ENCODE results near the gene CHST3. TPM values are rescaled to one million over a fixed set of nuclear protein-coding genes. Genes with fewer than 3 reads are reported as not detected.

Gene CHST3
- total RNA-seq, 4 donors from 2014 or later, result 27.9 to 54.2 (median 34.2) TPM

DNA sequence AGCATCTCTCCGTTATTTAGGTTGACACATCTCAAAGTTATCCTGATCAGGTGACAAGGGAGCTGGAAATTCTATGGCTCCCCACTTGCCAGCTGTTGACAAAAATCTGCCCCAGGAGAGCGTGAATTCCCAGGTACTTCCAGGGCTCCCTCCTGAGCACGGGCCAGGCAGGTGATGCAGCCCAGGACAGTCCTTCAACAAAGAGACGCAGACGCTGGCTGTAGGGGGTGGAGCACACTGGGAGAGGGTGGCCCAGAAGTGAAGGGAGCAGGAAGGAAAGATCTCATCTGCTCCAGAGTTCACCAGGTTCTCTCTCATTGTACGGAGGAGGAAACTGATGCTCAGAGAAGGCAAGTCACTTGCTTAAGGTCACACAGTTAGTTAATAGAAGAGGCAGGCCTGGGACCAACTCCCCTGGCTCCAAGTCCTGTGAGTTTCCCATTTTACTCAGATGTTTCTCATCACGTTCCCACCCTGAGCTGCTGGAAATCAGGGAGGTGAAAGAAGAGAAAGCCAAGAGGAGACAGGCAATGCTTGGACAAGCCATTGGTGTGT is 41.0 kb upstream of the CHST3 start:
- TF ChIP-seq, protein P1, sequence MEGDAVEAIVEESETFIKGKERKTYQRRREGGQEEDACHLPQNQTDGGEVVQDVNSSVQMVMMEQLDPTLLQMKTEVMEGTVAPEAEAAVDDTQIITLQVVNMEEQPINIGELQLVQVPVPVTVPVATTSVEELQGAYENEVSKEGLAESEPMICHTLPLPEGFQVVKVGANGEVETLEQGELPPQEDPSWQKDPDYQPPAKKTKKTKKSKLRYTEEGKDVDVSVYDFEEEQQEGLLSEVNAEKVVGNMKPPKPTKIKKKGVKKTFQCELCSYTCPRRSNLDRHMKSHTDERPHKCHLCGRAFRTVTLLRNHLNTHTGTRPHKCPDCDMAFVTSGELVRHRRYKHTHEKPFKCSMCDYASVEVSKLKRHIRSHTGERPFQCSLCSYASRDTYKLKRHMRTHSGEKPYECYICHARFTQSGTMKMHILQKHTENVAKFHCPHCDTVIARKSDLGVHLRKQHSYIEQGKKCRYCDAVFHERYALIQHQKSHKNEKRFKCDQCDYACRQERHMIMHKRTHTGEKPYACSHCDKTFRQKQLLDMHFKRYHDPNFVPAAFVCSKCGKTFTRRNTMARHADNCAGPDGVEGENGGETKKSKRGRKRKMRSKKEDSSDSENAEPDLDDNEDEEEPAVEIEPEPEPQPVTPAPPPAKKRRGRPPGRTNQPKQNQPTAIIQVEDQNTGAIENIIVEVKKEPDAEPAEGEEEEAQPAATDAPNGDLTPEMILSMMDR (IDR thresholded peaks at IDR 0.05), result no peak
- DNase-seq (ENCODE audit: low spot score) (no peak), ATAC-seq (ENCODE audit: low FRiP score) (no peak)

DNA sequence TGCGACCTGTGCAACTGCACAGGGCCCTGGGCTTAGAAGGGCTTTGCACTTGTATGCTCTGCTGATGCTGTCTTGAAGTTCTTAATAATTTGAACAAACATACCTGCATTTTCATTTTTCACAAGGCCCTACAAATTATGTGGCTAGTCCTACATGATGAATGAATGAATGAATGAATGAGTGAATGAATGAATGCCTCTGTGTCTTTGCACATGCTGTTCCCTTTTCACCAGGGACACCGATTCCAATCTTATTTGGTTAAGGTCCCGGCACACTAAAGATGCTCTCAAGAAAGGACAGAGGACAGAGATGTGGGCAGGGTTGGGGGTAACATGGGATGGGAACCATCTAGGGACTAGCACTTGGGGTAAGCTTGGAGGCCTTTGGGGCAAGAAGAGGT is 39.4 kb upstream of the CHST3 start:
- ATAC-seq (ENCODE audit: low FRiP score), result no peak
- DNase-seq (ENCODE audit: low spot score), result no peak
- TF ChIP-seq, protein P1 (IDR thresholded peaks at IDR 0.05), result no peak

DNA sequence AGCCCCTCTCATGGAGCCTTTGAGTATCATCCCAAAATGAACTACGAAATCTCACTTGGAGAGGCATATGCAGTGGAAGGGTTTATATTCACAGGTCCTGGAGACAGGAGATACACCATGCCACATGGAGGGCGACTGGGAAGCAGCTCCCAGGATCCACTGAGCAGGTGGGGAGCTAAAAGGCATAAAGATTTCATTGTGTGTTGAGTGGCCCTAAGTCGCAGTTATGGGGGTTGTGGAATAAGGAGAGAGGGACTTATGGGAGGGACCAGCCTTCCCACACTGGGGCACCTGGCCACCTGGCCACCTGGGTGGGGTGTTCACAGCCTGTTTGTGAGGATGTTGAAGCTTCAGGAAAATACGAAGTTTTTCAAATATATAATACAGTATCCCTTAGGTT is 37.0 kb upstream of the CHST3 start:
- TF ChIP-seq, protein P1 (IDR thresholded peaks at IDR 0.05), result no peak
- DNase-seq (ENCODE audit: low spot score) (no peak), ATAC-seq (ENCODE audit: low FRiP score) (no peak)

DNA sequence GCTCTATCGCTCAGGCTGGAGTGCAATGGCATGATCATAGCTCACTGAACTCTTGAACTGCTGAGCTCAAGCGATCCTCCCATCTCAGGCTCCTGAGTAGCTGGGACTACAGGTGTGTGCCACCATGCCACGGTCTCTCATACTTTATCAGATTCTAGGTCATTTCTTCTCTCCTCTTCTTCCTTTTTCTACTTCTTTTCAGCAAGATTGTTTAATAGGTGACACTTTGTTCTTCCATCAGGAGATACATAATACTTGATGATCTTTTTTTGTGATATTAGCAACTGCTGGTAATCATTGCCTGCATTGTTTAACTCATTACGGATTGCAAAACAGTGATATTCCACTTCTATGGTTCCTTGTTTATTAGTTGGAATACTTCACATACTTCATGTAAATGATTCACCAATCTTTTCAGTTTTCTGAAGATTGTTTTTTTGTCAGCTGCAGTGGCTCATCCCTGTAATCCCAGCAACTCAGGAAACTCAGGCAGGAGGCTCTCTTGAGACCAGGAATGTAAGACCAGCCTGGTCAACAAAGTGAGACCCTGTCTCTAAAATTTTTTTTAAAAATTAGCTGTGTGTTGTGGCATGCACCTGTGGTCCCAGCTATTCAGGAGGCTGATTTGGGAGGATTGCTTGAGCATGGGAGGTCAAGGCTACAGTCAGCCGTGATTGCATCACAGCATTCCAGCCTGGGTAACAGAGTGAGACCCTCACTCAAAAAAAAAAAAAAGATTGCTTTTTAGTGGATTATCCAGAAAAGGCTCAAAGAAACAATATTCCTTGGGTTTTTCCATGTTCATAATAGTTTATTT is 36.2 kb upstream of the CHST3 start:
- DNase-seq (ENCODE audit: low spot score) (no peak), ATAC-seq (ENCODE audit: low FRiP score) (peak; percentile 41)
- TF ChIP-seq, protein P1 (IDR thresholded peaks at IDR 0.05), result no peak

DNA sequence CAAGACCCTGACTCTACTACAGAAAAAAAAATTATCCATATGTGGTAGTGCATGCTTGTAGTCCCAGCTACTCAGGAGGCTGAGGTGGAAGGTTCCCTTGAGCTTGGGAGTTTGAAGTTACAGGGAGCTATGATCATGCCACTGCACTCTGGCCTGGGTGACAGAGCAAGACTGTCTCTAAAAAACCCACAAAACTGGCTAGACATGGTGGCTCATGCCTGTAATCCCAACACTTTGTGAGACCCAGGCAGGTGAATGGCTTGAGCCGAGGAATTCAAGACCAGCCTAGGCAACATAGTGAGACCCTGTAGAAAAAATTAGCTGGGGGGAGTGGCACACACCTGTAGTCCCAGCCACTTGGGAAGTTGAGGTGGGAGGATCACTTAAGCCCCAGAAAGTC is 32.9 kb upstream of the CHST3 start:
- TF ChIP-seq, protein P1 (IDR thresholded peaks at IDR 0.05), result no peak
- no peak for ATAC-seq (ENCODE audit: low FRiP score)
- no peak for DNase-seq (ENCODE audit: low spot score)

DNA sequence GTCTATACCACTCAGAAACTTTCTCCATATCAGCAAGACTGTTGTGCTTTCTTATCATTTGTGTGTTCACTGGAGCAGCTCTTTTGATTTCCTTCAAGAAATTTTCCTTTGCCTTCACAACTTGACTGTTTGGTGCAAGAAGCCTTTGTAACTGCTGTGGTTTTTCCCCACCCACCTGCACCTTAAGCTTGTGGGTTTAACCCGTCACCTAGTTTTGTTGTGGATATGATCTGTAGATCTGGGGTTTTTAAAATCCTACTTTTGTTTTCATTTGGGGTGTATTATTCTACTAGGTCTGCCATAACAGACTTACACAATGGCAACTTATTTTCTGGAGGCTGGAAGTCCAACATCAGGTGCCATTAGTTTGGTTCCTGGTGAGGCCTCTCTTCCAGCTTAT is 30.5 kb upstream of the CHST3 start:
- ATAC-seq (ENCODE audit: low FRiP score) (no peak), DNase-seq (ENCODE audit: low spot score) (no peak)
- TF ChIP-seq, protein P1 (IDR thresholded peaks at IDR 0.05), result no peak

DNA sequence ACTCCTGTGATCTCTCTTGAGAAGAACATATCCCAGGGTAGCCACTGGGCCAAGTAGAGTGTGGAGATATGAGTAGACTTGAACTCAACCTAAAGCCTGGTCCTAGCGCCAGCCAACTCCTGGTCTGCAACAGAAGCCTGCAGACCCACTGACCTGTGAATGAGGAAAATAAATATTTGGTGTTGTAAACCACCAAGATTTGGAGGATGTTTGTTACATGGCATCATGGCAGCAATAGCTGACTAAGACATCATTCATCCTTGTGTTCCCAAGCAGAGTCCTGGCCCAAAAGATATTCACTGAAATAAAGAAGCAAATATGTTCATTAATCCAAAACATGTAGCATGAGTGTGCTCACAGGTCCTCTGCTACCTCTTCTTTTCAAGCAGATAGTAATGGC is 26.0 kb upstream of the CHST3 start:
- no peak for DNase-seq (ENCODE audit: low spot score)
- TF ChIP-seq, protein P1 (IDR thresholded peaks at IDR 0.05), result no peak
- ATAC-seq (ENCODE audit: low FRiP score), result no peak
